RWPE2 (cell line): ENCODE results near the gene AMZ1.
A peak's percentile ranks its signal among the peaks of the same experiment; 100 is the strongest.
"Not testable (repeated sequence)": the region's sequence is repeated elsewhere in the genome, so short reads cannot be mapped to it uniquely, and the experiment has no call there.

Experiments
- ATAC-seq: fragments of 200-7000 bp; cut with Tn5 transposase; 3 replicates; pipeline ENCODE4 v1.9.1; 2021; ENCODE audit warnings: low read depth
- DNase-seq: peaks from one replicate; pipeline ENCODE4 v3.0.0-alpha.2; 2020; ENCODE audit warnings: low spot score
- H3K27ac ChIP-seq: fragments of 450-650 bp; 2 replicates; pipeline ENCODE4 v1.5.1; 2017; ENCODE audit warnings: mild to moderate bottlenecking; ENCODE audit not compliant: poor library complexity, severe bottlenecking
- H3K27me3 ChIP-seq: fragments of 250-450 bp; sonication (Bioruptor Pico); 2 replicates; pipeline ENCODE4 v1.5.1; 2021; ENCODE audit warnings: mild to moderate bottlenecking, moderate library complexity; ENCODE audit not compliant: insufficient read depth, poor library complexity, severe bottlenecking
- H3K36me3 ChIP-seq: fragments of 250-450 bp; sonication (Bioruptor Pico); 2 replicates; pipeline ENCODE4 v1.5.1; 2020; ENCODE audit warnings: low read depth, mild to moderate bottlenecking, moderate library complexity
- H3K4me1 ChIP-seq: fragments of 250-450 bp; sonication (Bioruptor Pico); 2 replicates; pipeline ENCODE4 v1.5.1; 2021; ENCODE audit warnings: mild to moderate bottlenecking, moderate library complexity; ENCODE audit not compliant: insufficient read depth, poor library complexity, severe bottlenecking
- H3K4me3 ChIP-seq: fragments of 250-450 bp; sonication (Bioruptor Pico); 2 replicates; pipeline ENCODE4 v1.5.1; 2021; ENCODE audit warnings: mild to moderate bottlenecking, moderate library complexity; ENCODE audit not compliant: severe bottlenecking
- H3K9me3 ChIP-seq: fragments of 250-450 bp; sonication (Bioruptor Pico); 2 replicates; pipeline ENCODE4 v1.5.1; 2021; ENCODE audit warnings: mild to moderate bottlenecking, moderate library complexity; ENCODE audit not compliant: severe bottlenecking
- CTCF ChIP-seq: fragments of 450-650 bp; IDR thresholded peaks from one replicate; pipeline ENCODE4 v1.5.1; 2017; ENCODE audit warnings: mild to moderate bottlenecking, moderate library complexity; ENCODE audit not compliant: poor library complexity, severe bottlenecking

The AMZ1 gene

GRCh38 chr7:2721842-2722241 is 33.8 kb downstream of the AMZ1 start:
- Histone ChIP-seq H3K36me3 (peaks cover 14% of the 10 kb centered on the region), H3K9me3 (no peaks in the 10 kb centered on the region), H3K4me1 (no peaks in the 10 kb centered on the region), H3K27ac (no peak overlapping the region), H3K4me3 (no peak overlapping the region), H3K27me3 (no peaks in the 10 kb centered on the region)
- DNase-seq (peak; percentile 41), ATAC-seq (no peak)
- TF ChIP-seq CTCF, result no peak

GRCh38 chr7:2722591-2722990 is 34.6 kb downstream of the AMZ1 start:
- no peak for TF ChIP-seq CTCF
- peak; percentile 19 for DNase-seq

GRCh38 chr7:2723138-2723850 is 35.3 kb downstream of the AMZ1 start:
- H3K27ac ChIP-seq, result no peak overlapping the region
- ATAC-seq, result no peak

More at GRCh38 chr7:2722591-2722990, 34.6 kb downstream of the AMZ1 start:
- Histone ChIP-seq H3K4me1 (no peaks in the 10 kb centered on the region), H3K4me3 (no peak overlapping the region), H3K27ac (no peak overlapping the region), H3K27me3 (no peaks in the 10 kb centered on the region), H3K9me3 (no peaks in the 10 kb centered on the region), H3K36me3 (peaks cover 21% of the 10 kb centered on the region)
- ATAC-seq, result no peak

GRCh38 chr7:2724036-2724435 is 36.0 kb downstream of the AMZ1 start:
- ATAC-seq, H3K27me3 ChIP-seq, H3K4me3 ChIP-seq, H3K27ac ChIP-seq, H3K4me1 ChIP-seq, H3K9me3 ChIP-seq: not testable (repeated sequence)
- peaks cover 21% of the 10 kb centered on the region for H3K36me3 ChIP-seq
- peak; percentile 47 for DNase-seq

More at GRCh38 chr7:2723138-2723850, 35.3 kb downstream of the AMZ1 start:
- Histone ChIP-seq H3K9me3 (no peaks in the 10 kb centered on the region), H3K4me1 (no peaks in the 10 kb centered on the region), H3K4me3 (no peak overlapping the region), H3K27me3 (no peaks in the 10 kb centered on the region), H3K36me3 (peaks cover 21% of the 10 kb centered on the region)
- TF ChIP-seq CTCF, result no peak
- DNase-seq, result peak; percentile 49

GRCh38 chr7:2724453-2725177 is 36.6 kb downstream of the AMZ1 start:
- no peak overlapping the region for H3K4me3 ChIP-seq
- peak; percentile 41 for DNase-seq
- no peak for TF ChIP-seq CTCF
- no peaks in the 10 kb centered on the region for H3K4me1 ChIP-seq
- no peaks in the 10 kb centered on the region for H3K27me3 ChIP-seq
- peaks cover 24% of the 10 kb centered on the region for H3K36me3 ChIP-seq
- H3K9me3 ChIP-seq, result no peaks in the 10 kb centered on the region
- H3K27ac ChIP-seq, result no peak overlapping the region
- ATAC-seq, result no peak
